Mucosa of gallbladder (tissue), 1 donor: ENCODE data around the gene KRT33B. TPM values are rescaled to one million over a fixed set of nuclear protein-coding genes. Genes with fewer than 3 reads are reported as not detected.
"Not testable (repeated sequence)": the region's sequence is repeated elsewhere in the genome, so short reads cannot be mapped to it uniquely, and the experiment has no call there.

Experiments
- DNase-seq: peaks from one replicate; pipeline ENCODE4 v3.0.0-alpha.2; 2020; ENCODE audit warnings: low spot score
- total RNA-seq: library from RNA; stranded (reverse); gene quantifications from one replicate; pipeline ENCODE4 v1.2.1, GENCODE V29; 2021
- donor health status: DM: no; HTN: no; CAD: no.

The KRT33B gene
- total RNA-seq, 1 donor from 2014 or later: not detected

GRCh38 chr17:41347869-41348760 is 21.5 kb downstream of the KRT33B start:
- no peak for DNase-seq

GRCh38 chr17:41346421-41346820 is 23.2 kb downstream of the KRT33B start:
- not testable (repeated sequence) for DNase-seq

GRCh38 chr17:41345992-41346391 is 23.6 kb downstream of the KRT33B start:
- DNase-seq: no peak

- no peak for DNase-seq
These were observed 26.6 kb downstream of the KRT33B start for GRCh38 chr17:41343029-41343428.

- DNase-seq: no peak
These were observed 28.4 kb downstream of the KRT33B start for GRCh38 chr17:41340934-41341861.

GRCh38 chr17:41340494-41340893 is 29.1 kb downstream of the KRT33B start:
- no peak for DNase-seq

- no peak for DNase-seq
These were observed 29.9 kb downstream of the KRT33B start for GRCh38 chr17:41339571-41340172.

GRCh38 chr17:41338961-41339485 is 30.6 kb downstream of the KRT33B start:
- no peak for DNase-seq

GRCh38 chr17:41335747-41336146 is 33.9 kb downstream of the KRT33B start:
- DNase-seq: no peak

GRCh38 chr17:41334385-41335305 is 35.0 kb downstream of the KRT33B start:
- peak; percentile 4 for DNase-seq

GRCh38 chr17:41333836-41334235 is 35.8 kb downstream of the KRT33B start:
- DNase-seq: peak; percentile 3

- peak; percentile 5 for DNase-seq
These were observed 36.5 kb downstream of the KRT33B start for GRCh38 chr17:41333098-41333497.

GRCh38 chr17:41332239-41332638 is 37.4 kb downstream of the KRT33B start:
- no peak for DNase-seq

- DNase-seq: no peak
These were observed 38.0 kb downstream of the KRT33B start for GRCh38 chr17:41331606-41332005.

GRCh38 chr17:41329279-41329948 is 40.2 kb downstream of the KRT33B start:
- DNase-seq: peak; percentile 50

- no peak for DNase-seq
These were observed 41.4 kb downstream of the KRT33B start for GRCh38 chr17:41328207-41328606.

GRCh38 chr17:41327411-41328120 is 42.0 kb downstream of the KRT33B start:
- no peak for DNase-seq

- DNase-seq: no peak
These were observed 43.2 kb downstream of the KRT33B start for GRCh38 chr17:41326173-41327145.
